DND-41 (cell line): ENCODE measurements around the gene AGRN.

ENCODE experiments used
- EZH2 ChIP-seq: IDR thresholded peaks from 3 replicates; pipeline ENCODE4 v1.6.1; 2012; ENCODE audit warnings: borderline replicate concordance, low read depth, mild to moderate bottlenecking, moderate library complexity, low read length, inconsistent platforms; ENCODE audit not compliant: severe bottlenecking
- TF ChIP-seq, protein P1 (sequence below): IDR thresholded peaks from 2 replicates; pipeline ENCODE4 v1.5.1; 2012; ENCODE audit warnings: borderline replicate concordance, low read length, moderate library complexity, mild to moderate bottlenecking; ENCODE audit not compliant: poor library complexity, severe bottlenecking; ENCODE audit errors: extremely low read depth

GRCh38 chr1:972726-973458 lies 47.0 kb upstream of the AGRN start:
- TF ChIP-seq, protein P1, sequence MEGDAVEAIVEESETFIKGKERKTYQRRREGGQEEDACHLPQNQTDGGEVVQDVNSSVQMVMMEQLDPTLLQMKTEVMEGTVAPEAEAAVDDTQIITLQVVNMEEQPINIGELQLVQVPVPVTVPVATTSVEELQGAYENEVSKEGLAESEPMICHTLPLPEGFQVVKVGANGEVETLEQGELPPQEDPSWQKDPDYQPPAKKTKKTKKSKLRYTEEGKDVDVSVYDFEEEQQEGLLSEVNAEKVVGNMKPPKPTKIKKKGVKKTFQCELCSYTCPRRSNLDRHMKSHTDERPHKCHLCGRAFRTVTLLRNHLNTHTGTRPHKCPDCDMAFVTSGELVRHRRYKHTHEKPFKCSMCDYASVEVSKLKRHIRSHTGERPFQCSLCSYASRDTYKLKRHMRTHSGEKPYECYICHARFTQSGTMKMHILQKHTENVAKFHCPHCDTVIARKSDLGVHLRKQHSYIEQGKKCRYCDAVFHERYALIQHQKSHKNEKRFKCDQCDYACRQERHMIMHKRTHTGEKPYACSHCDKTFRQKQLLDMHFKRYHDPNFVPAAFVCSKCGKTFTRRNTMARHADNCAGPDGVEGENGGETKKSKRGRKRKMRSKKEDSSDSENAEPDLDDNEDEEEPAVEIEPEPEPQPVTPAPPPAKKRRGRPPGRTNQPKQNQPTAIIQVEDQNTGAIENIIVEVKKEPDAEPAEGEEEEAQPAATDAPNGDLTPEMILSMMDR = no peak
- TF ChIP-seq EZH2 = no peak
